Measurements from ENCODE around the gene FOXD4L3. TPM values are rescaled to one million over a fixed set of nuclear protein-coding genes. Genes with fewer than 3 reads are reported as not detected.
"Not testable (repeated sequence)": the region's sequence is repeated elsewhere in the genome, so short reads cannot be mapped to it uniquely, and the experiment has no call there.

The FOXD4L3 gene
- total and polyA plus RNA-seq, 2 donors (not counting 1 experiment from before 2014, with no cell fraction given) = 0.22 TPM; not detected in 1

GRCh38 chr9:68307654-68308053 lies 5.0 kb downstream of the FOXD4L3 start:
- H3K27me3 ChIP-seq (replicated peaks in 1 of 4; ENCODE audit: control extremely low read depth in 1 of 4, control insufficient read depth in 3 of 4, insufficient read depth in 4 of 4, low read length in 3 of 4); DNase-seq; H4K20me1 ChIP-seq (ENCODE audit: control insufficient read depth, insufficient read depth, low read length, poor library complexity, severe bottlenecking); H3K4me1 Mint-ChIP-seq; CTCF ChIA-PET; H3K79me2 ChIP-seq (ENCODE audit: control insufficient read depth, insufficient read depth, low read length); H3K27ac ChIP-seq (ENCODE audit: low read length in 2 of 2); ATAC-seq (ENCODE audit: low read depth); H2AFZ ChIP-seq (ENCODE audit: insufficient read depth, low read depth, low read length, poor library complexity, severe bottlenecking); H3K9ac ChIP-seq (ENCODE audit: low read length); H3K4me3 Mint-ChIP-seq; H3K27me3 Mint-ChIP-seq; intact Hi-C loops (cut with micrococcal nuclease); POLR2A ChIA-PET; H3K9me3 Mint-ChIP-seq (ENCODE audit: insufficient read depth); H3K4me1 ChIP-seq (ENCODE audit: control insufficient read depth in 2 of 2, insufficient read depth in 2 of 2, low read length in 2 of 2); H3K36me3 ChIP-seq (replicated peaks in 1 of 2; ENCODE audit: control extremely low read depth in 1 of 2, control insufficient read depth in 1 of 2, extremely low read depth in 1 of 2, insufficient read depth in 2 of 2, low read length in 1 of 2); H3K9me3 ChIP-seq (ENCODE audit: control extremely low read depth in 1 of 3, control insufficient read depth in 2 of 3, insufficient read depth in 1 of 3, low read length in 2 of 3); H3K4me2 ChIP-seq (replicated peaks; ENCODE audit: low read depth, low read length, poor library complexity, severe bottlenecking); H3K4me3 ChIP-seq (ENCODE audit: control extremely low read depth in 1 of 5, extremely low read depth in 1 of 5, insufficient read depth in 1 of 5, low read depth in 2 of 5, low read length in 4 of 5); H3K27ac Mint-ChIP-seq: not testable (repeated sequence)
- WGBS (ENCODE audit: insufficient coverage) = no CpG with 5 or more reads among the region's 21 CpGs

GRCh38 chr9:68311208-68311607 lies 8.5 kb downstream of the FOXD4L3 start:
- H3K4me1 Mint-ChIP-seq; H3K36me3 ChIP-seq (replicated peaks in 1 of 2; ENCODE audit: control extremely low read depth in 1 of 2, control insufficient read depth in 1 of 2, extremely low read depth in 1 of 2, insufficient read depth in 2 of 2, low read length in 1 of 2); H3K79me2 ChIP-seq (ENCODE audit: control insufficient read depth, insufficient read depth, low read length); ATAC-seq (ENCODE audit: low read depth); H3K9me3 Mint-ChIP-seq (ENCODE audit: insufficient read depth); POLR2A ChIA-PET; H3K27me3 ChIP-seq (replicated peaks in 1 of 4; ENCODE audit: control extremely low read depth in 1 of 4, control insufficient read depth in 3 of 4, insufficient read depth in 4 of 4, low read length in 3 of 4); H3K9me3 ChIP-seq (ENCODE audit: control extremely low read depth in 1 of 3, control insufficient read depth in 2 of 3, insufficient read depth in 1 of 3, low read length in 2 of 3); H3K27me3 Mint-ChIP-seq; H3K27ac ChIP-seq (ENCODE audit: low read length in 2 of 2); CTCF ChIA-PET; H3K4me3 ChIP-seq (ENCODE audit: control extremely low read depth in 1 of 5, extremely low read depth in 1 of 5, insufficient read depth in 1 of 5, low read depth in 2 of 5, low read length in 4 of 5); H4K20me1 ChIP-seq (ENCODE audit: control insufficient read depth, insufficient read depth, low read length, poor library complexity, severe bottlenecking); H2AFZ ChIP-seq (ENCODE audit: insufficient read depth, low read depth, low read length, poor library complexity, severe bottlenecking); DNase-seq; intact Hi-C loops (cut with micrococcal nuclease); H3K9ac ChIP-seq (ENCODE audit: low read length); H3K4me2 ChIP-seq (replicated peaks; ENCODE audit: low read depth, low read length, poor library complexity, severe bottlenecking); H3K4me1 ChIP-seq (ENCODE audit: control insufficient read depth in 2 of 2, insufficient read depth in 2 of 2, low read length in 2 of 2); H3K4me3 Mint-ChIP-seq; H3K27ac Mint-ChIP-seq: not testable (repeated sequence)
- WGBS (ENCODE audit: insufficient coverage) = no CpG with 5 or more reads among the region's 5 CpGs

DNA sequence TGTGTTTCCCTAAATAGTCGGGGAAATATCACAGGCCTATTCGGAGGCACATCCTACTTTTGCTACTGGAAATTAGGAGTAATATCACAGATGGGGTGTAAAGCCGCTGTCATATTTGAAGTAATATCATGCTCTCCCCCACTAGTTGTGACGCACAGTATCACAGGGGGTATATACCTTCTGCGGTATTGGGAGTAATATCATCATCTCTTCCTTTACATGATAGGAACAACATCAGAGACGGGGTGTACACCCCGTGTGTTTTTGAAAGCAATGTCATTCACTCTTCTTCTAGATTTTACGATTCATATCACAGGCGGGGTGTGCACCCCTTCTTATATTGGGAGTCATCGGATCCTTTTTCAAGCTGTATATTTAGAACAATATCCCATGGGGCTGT lies 15.5 kb downstream of the FOXD4L3 start:
- CTCF ChIA-PET; DNase-seq; H3K4me3 ChIP-seq (ENCODE audit: control extremely low read depth in 1 of 5, extremely low read depth in 1 of 5, insufficient read depth in 1 of 5, low read depth in 2 of 5, low read length in 4 of 5); H3K27ac ChIP-seq (ENCODE audit: low read length in 2 of 2); H3K4me2 ChIP-seq (replicated peaks; ENCODE audit: low read depth, low read length, poor library complexity, severe bottlenecking); H3K9me3 Mint-ChIP-seq (ENCODE audit: insufficient read depth); H3K36me3 ChIP-seq (replicated peaks in 1 of 2; ENCODE audit: control extremely low read depth in 1 of 2, control insufficient read depth in 1 of 2, extremely low read depth in 1 of 2, insufficient read depth in 2 of 2, low read length in 1 of 2); H3K4me3 Mint-ChIP-seq; POLR2A ChIA-PET; intact Hi-C loops (cut with micrococcal nuclease); H3K27ac Mint-ChIP-seq; H3K27me3 Mint-ChIP-seq; H3K27me3 ChIP-seq (replicated peaks in 1 of 4; ENCODE audit: control extremely low read depth in 1 of 4, control insufficient read depth in 3 of 4, insufficient read depth in 4 of 4, low read length in 3 of 4); ATAC-seq (ENCODE audit: low read depth); H3K4me1 Mint-ChIP-seq; H3K4me1 ChIP-seq (ENCODE audit: control insufficient read depth in 2 of 2, insufficient read depth in 2 of 2, low read length in 2 of 2); H3K9me3 ChIP-seq (ENCODE audit: control extremely low read depth in 1 of 3, control insufficient read depth in 2 of 3, insufficient read depth in 1 of 3, low read length in 2 of 3); H3K79me2 ChIP-seq (ENCODE audit: control insufficient read depth, insufficient read depth, low read length); H4K20me1 ChIP-seq (ENCODE audit: control insufficient read depth, insufficient read depth, low read length, poor library complexity, severe bottlenecking); H3K9ac ChIP-seq (ENCODE audit: low read length); H2AFZ ChIP-seq (ENCODE audit: insufficient read depth, low read depth, low read length, poor library complexity, severe bottlenecking): not testable (repeated sequence)
- WGBS (ENCODE audit: insufficient coverage) = no CpG with 5 or more reads among the region's 10 CpGs

GRCh38 chr9:68323749-68324148 lies 21.1 kb downstream of the FOXD4L3 start:
- H3K27ac Mint-ChIP-seq; H3K4me1 Mint-ChIP-seq; H3K4me2 ChIP-seq (replicated peaks; ENCODE audit: low read depth, low read length, poor library complexity, severe bottlenecking); H2AFZ ChIP-seq (ENCODE audit: insufficient read depth, low read depth, low read length, poor library complexity, severe bottlenecking); POLR2A ChIA-PET; H3K9ac ChIP-seq (ENCODE audit: low read length); H3K4me1 ChIP-seq (ENCODE audit: control insufficient read depth in 2 of 2, insufficient read depth in 2 of 2, low read length in 2 of 2); intact Hi-C loops (cut with micrococcal nuclease); H3K27me3 ChIP-seq (replicated peaks in 1 of 4; ENCODE audit: control extremely low read depth in 1 of 4, control insufficient read depth in 3 of 4, insufficient read depth in 4 of 4, low read length in 3 of 4); H3K79me2 ChIP-seq (ENCODE audit: control insufficient read depth, insufficient read depth, low read length); H3K9me3 ChIP-seq (ENCODE audit: control extremely low read depth in 1 of 3, control insufficient read depth in 2 of 3, insufficient read depth in 1 of 3, low read length in 2 of 3); CTCF ChIA-PET; H3K4me3 Mint-ChIP-seq; H3K27me3 Mint-ChIP-seq; H3K36me3 ChIP-seq (replicated peaks in 1 of 2; ENCODE audit: control extremely low read depth in 1 of 2, control insufficient read depth in 1 of 2, extremely low read depth in 1 of 2, insufficient read depth in 2 of 2, low read length in 1 of 2); ATAC-seq (ENCODE audit: low read depth); H4K20me1 ChIP-seq (ENCODE audit: control insufficient read depth, insufficient read depth, low read length, poor library complexity, severe bottlenecking); H3K4me3 ChIP-seq (ENCODE audit: control extremely low read depth in 1 of 5, extremely low read depth in 1 of 5, insufficient read depth in 1 of 5, low read depth in 2 of 5, low read length in 4 of 5); H3K27ac ChIP-seq (ENCODE audit: low read length in 2 of 2); DNase-seq; H3K9me3 Mint-ChIP-seq (ENCODE audit: insufficient read depth): not testable (repeated sequence)
- WGBS (ENCODE audit: insufficient coverage) = no CpG with 5 or more reads among the region's 24 CpGs
